DLD1 (cell line): ENCODE measurements around the gene UBE3B.

Source experiments
- in situ Hi-C: cut with HindIII; loops from 2 replicates; pipeline ENCODE4 v1.10.0; 2017; ENCODE audit warnings: low sequenced_read_pairs

UBE3B gene

GRCh38 chr12:109448707-109449390, 28.6 kb upstream of the UBE3B start:
- in situ Hi-C loops = no loop called here

GRCh38 chr12:109449845-109450532, 27.4 kb upstream of the UBE3B start:
- in situ Hi-C loops = no loop called here

- in situ Hi-C loops = no loop called here
Observed at GRCh38 chr12:109450980-109451379, 26.5 kb upstream of the UBE3B start.

DNA sequence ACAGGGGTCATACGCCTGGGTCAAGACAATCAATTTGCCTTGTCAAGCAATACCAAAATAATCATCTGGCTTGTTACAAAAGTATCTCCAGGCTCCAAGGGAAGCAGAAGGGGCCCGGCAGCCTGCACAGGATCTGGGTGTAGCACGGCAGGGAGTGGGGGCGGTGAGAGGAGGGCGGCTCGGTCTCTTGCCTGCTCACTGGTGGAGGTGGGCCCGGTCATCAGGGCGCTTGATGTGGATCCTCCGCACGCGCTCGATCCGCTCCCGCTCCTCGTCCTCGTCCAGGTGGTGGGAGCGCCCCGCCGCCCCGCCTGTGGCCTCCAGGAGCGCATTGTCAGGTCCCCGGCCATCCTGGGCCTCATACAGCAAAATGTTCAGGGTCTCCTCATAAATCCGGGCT, 26.0 kb upstream of the UBE3B start:
- in situ Hi-C loops = no loop called here

GRCh38 chr12:109452489-109452888, 24.9 kb upstream of the UBE3B start:
- in situ Hi-C loops = no loop called here

- in situ Hi-C loops = no loop called here
Observed at GRCh38 chr12:109455706-109456105, 21.7 kb upstream of the UBE3B start.

DNA sequence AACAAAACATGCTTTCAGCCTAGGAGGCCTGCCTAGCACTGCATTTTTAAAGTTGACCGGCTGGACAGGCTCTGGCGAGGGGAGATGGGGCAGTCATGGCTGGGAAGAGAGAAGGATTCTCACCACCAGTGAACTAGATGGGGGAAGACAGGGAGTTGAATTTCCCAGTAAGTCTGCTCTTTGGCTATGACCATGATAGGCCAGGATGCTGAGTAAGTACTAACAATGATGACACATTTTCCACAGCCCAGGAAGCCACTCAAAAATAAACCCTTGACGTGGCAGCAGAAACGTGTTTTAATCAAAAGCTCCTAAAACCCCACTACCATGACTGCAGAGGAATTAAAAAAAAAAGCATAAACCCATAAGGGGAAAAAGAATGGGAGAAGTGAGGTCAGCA, 19.3 kb upstream of the UBE3B start:
- in situ Hi-C loops = no loop called here

DNA sequence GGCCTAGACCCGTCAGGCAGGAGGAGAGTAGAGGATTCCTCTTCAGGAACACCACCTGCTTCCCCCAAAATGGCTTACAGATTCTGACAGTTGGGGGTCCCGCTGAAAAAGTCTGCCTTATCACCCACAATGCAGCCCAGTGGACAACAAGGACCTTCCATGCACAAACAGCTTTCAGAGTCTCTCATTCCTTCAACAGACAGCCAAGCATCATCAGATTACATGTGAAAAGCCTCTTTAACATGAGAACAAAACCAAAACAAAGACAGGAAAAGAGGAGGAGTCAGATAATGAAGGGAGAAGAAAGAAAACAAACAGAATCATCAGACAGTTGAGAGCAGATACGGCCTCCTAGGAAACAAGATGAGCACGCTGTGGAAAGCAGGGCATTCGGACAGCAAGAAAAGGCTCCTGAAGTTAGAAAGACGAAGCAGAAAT, 18.6 kb upstream of the UBE3B start:
- in situ Hi-C loops = no loop called here

GRCh38 chr12:109459247-109459646, 18.2 kb upstream of the UBE3B start:
- in situ Hi-C loops = no loop called here

DNA sequence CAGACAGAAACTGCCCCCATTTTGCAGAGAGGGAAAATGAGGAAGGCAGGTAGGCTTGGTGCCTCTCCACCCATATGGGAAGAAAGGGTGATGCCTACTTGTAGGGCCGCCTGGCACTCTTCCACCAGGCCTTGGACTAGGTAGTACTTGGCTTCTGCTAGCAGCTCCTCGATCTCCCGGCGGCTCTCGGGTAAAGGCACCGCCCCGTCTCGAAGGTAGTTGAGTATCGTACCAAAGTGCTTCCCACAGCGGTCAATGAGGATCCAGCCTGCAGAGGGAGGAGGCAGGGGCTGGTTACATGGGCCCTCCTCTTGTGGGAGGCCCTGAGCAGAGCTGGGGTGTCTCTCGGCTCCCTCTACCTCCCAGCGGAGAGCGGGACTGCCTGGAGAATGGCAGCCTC, 16.9 kb upstream of the UBE3B start:
- in situ Hi-C loops = no loop called here

DNA sequence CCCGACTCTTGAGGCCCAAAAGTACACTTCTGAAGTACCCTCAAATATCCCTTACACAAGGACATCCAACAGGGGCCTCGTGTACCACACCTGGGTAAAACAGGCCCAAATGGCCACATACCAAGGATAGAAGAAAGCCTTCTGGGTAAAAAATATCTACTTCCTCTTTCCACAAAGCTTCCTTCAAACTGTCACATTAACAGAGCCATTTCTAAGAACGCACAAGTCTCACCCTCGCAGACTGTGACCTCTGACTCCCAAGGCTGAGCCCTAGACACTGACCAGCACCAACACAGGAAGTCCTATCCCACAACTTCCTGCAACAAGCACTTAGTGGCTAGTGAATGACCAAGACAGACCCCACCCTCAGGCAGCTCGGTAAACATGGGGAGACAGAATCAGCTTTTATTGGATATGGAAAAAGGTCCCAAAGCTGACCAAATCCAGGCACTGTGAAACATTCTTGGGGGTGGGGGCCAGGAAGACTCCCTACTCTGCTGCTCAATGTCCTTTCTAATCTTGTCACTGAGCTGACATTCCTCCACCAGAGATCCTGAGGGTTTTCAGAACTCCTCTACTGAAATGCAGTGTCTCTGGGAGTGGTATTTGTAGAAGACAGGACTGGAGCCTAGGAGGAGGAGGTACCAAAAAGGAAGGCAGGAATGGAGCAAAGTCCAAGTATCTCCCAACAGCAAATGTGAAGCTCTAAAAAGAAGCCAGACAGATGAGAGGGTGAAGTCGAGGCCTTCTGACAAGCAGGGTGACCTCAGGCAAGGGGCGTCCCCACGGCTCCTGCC, 16.2 kb upstream of the UBE3B start:
- in situ Hi-C loops = no loop called here

DNA sequence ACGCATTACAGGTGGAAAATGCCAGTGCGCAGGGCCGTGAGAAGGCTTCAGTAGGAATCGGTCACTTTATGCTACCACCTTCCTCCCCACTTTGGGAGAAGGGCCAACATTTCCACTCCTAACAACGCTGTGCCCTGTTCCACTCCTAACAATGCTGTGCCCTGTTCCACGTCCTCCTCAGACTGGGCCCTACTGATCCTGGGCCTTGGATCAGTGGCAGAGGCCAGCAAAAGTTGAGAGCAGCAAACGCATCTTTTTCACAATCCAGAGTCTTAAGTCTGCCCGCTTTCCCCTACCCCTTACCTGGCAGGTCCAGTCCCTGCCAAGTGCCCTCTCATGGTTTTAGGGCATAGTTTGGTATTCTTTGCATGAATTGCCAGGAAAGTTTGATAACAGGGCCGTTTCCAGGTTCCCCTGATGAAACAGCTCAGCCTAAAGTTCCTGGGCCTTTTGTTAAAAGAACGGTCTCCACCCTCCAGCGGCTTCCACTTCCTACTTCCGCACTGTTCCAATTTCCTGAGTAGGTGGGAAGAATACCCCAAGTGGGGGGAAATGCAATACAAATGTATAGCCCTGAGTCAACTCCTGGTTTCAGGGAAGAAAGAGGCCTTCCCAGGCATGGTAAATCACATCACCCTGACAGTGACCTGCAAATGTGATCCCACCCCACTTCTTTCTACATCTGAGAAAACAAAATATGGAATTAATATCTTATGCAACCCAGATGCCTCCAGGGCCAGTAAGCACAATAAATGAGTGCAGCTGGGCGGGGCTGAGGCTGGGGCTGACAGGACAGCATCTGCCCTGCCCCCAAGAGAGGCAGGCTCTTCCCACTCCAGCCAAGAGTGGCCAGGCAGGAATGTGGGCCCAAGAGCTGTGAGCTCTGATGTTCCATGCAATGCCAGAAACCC, 15.3 kb upstream of the UBE3B start:
- in situ Hi-C loops = no loop called here

DNA sequence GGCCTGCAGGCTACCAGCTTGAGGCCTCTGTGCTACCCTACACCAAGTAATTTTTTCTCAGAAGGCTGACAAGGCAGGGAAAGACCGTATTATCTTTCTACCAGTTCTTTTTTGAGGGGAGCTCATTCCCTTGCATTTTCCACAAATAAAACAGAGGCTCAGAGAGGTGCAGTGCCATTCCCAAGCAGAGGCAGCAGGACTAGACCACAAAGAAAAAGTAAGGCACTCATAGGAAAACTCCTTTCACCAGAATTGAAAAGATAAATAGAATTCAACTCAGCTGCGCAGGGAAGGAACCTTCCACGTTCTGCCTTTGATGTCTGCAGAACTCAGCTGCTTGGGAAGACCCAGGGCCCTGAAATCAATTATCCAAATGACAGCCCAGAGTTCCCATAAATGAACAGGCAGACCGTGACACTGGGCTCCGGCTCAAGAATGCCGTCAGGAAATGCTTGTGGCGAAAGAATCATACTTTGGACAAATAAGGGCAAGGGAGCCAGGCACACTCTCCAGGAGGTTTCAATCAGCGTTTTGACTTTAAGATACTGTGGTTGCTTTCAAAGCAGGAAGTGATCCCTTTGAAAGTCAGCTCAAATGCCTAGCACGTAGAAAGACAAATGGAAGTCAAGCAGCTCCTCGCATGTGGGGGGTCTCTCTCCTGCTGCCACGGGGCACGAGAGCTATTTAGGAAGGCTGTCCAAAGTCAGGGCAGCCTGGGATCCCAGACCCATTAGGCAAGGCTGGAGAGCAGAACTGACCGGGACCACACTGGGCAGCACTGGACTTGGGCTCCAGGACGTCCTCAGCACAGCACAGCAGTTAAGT, 14.4 kb upstream of the UBE3B start:
- in situ Hi-C loops = no loop called here

- in situ Hi-C loops = no loop called here
Observed at GRCh38 chr12:109463756-109464155, 13.7 kb upstream of the UBE3B start.

- in situ Hi-C loops = no loop called here
Observed at GRCh38 chr12:109464642-109465351, 12.6 kb upstream of the UBE3B start.

DNA sequence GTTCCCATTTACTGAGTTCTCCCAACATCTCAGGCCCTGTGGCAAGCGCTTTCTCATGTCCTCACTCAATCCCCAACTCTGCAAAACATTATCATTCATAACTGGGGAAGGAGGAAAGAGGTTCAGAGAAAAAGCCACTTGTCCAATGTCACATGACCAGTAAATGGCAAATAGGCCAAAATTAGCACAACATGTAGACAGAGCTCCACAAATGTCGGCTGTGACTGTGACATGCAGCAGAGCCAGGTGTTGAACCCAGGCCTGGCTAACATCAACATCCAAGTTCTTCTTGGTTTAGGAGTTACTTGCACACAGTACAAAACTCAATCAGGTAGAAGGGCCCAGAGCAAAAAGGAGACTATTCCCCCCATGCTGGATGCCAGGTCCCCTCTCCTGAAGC, 11.1 kb upstream of the UBE3B start:
- in situ Hi-C loops = no loop called here

- in situ Hi-C loops = no loop called here
Observed at GRCh38 chr12:109466821-109467220, 10.6 kb upstream of the UBE3B start.

- in situ Hi-C loops = no loop called here
Observed at GRCh38 chr12:109467978-109468676, 9.3 kb upstream of the UBE3B start.

DNA sequence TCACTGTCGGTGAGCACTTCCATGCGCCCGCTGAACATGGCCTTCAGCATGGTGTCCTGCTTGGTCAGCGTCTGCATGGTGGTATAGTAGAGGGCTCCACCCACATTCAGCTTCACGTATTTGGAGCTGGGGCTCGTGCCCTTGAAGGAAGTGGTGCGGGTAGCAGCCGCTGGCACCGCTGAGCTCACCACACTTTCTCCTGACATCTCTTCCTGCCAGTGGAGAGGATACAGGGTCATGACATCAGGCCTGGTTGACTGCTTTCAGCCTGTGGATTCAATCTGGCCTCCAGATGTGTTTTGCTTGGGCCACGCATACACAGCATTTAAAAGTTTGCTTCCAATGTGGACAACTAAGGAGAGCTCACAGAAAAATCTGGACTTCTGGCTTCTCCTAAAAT, 7.9 kb upstream of the UBE3B start:
- in situ Hi-C loops = no loop called here
